Chondrocyte (in vitro differentiated cells): ENCODE results near the gene NEK2. TPM values are rescaled to one million over a fixed set of nuclear protein-coding genes. Genes with fewer than 3 reads are reported as not detected.
A peak's percentile ranks its signal among the peaks of the same experiment; 100 is the strongest.
"Not testable (repeated sequence)": the region's sequence is repeated elsewhere in the genome, so short reads cannot be mapped to it uniquely, and the experiment has no call there.

Experiments used
- DNase-seq: peaks from one replicate; pipeline ENCODE4 v3.0.0; 2021; ENCODE audit warnings: mixed read lengths, low spot score
- H3K27ac Mint-ChIP-seq: one replicate; pipeline ENCODE4 v1.8.0; 2021; ENCODE audit warnings: mild to moderate bottlenecking, moderate library complexity, mixed read lengths; ENCODE audit not compliant: unreplicated experiment
- H3K27me3 Mint-ChIP-seq: 2 replicates; pipeline ENCODE4 v1.8.0; 2021; ENCODE audit warnings: low read depth, mixed read lengths
- H3K36me3 Mint-ChIP-seq: 2 replicates; pipeline ENCODE4 v1.8.0; 2021; ENCODE audit warnings: low read depth, mixed read lengths
- H3K4me1 Mint-ChIP-seq: 2 replicates; pipeline ENCODE4 v1.8.0; 2021; ENCODE audit warnings: low read depth, mild to moderate bottlenecking, mixed read lengths
- H3K4me3 Mint-ChIP-seq: one replicate; pipeline ENCODE4 v1.8.0; 2021; ENCODE audit warnings: mild to moderate bottlenecking, moderate library complexity, mixed read lengths; ENCODE audit not compliant: unreplicated experiment
- H3K9me3 Mint-ChIP-seq: 2 replicates; pipeline ENCODE4 v1.8.0; 2021; ENCODE audit warnings: low read depth, mixed read lengths
- total RNA-seq: library from RNA; stranded (reverse); gene quantifications from 3 replicates; pipeline ENCODE4 v1.2.1, GENCODE V29; 2021
- TF ChIP-seq, protein P1 (sequence below): fragments of 200-600 bp; sonication (generic); IDR thresholded peaks from 2 replicates; pipeline ENCODE4 v1.5.0; 2021; ENCODE audit warnings: antibody characterized with exemption, mild to moderate bottlenecking, moderate library complexity

The NEK2 gene
- total RNA-seq, 1 donor from 2014 or later, result 3.2 TPM

DNA sequence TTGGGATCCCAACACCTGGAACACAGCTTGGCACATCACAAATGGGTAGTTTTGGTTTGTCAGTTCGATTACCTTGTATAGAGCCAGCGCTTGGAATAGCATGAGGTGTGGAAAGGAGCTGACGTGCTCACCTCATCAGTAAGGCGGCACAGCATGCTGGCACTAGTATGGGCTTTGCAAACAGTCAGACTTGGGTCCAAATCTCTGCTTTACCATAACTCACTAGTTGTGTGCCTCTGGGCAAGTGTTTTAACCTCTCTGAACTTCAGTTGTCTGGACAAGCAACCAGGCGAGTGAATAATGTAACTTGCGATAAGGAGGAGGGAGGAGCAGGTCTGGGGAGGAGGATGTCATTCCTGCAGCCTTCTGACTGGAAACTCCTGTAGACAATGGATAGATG is 26.3 kb upstream of the NEK2 start:
- no peak overlapping the region for H3K4me3 Mint-ChIP-seq
- TF ChIP-seq, protein P1, sequence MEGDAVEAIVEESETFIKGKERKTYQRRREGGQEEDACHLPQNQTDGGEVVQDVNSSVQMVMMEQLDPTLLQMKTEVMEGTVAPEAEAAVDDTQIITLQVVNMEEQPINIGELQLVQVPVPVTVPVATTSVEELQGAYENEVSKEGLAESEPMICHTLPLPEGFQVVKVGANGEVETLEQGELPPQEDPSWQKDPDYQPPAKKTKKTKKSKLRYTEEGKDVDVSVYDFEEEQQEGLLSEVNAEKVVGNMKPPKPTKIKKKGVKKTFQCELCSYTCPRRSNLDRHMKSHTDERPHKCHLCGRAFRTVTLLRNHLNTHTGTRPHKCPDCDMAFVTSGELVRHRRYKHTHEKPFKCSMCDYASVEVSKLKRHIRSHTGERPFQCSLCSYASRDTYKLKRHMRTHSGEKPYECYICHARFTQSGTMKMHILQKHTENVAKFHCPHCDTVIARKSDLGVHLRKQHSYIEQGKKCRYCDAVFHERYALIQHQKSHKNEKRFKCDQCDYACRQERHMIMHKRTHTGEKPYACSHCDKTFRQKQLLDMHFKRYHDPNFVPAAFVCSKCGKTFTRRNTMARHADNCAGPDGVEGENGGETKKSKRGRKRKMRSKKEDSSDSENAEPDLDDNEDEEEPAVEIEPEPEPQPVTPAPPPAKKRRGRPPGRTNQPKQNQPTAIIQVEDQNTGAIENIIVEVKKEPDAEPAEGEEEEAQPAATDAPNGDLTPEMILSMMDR, result no peak
- peaks cover 7% of the 10 kb centered on the region for H3K27me3 Mint-ChIP-seq
- DNase-seq, result no peak
- no peak overlapping the region for H3K27ac Mint-ChIP-seq
- peaks cover 3% of the 10 kb centered on the region for H3K36me3 Mint-ChIP-seq
- H3K4me1 Mint-ChIP-seq, result peaks cover 5% of the 10 kb centered on the region
- no peaks in the 10 kb centered on the region for H3K9me3 Mint-ChIP-seq

DNA sequence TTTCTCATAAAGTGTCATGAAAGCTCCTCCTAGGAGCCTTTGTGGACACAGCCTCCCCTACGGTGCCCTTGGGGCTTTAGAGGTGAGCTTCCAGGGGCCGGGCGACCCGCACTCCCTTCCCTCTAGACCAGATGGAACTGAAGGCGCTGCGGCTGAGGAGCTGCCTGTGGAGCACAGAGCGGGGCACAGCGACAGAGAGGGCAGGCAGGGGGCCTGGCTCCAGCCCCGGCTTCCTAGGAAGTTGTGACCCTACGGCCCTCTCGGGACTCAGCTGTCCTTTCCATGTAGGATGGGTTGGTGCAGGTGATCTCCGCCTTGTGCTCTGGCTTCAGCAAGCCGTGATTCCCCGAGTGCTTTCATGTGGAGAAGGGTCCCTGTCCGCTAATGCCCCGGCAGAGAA is 23.6 kb upstream of the NEK2 start:
- TF ChIP-seq, protein P1, result no peak
- H3K27me3 Mint-ChIP-seq, result peaks cover 7% of the 10 kb centered on the region
- H3K9me3 Mint-ChIP-seq, result no peaks in the 10 kb centered on the region
- peaks cover 5% of the 10 kb centered on the region for H3K4me1 Mint-ChIP-seq
- no peak overlapping the region for H3K4me3 Mint-ChIP-seq
- DNase-seq, result no peak
- no peak overlapping the region for H3K27ac Mint-ChIP-seq
- H3K36me3 Mint-ChIP-seq, result peaks cover 3% of the 10 kb centered on the region

DNA sequence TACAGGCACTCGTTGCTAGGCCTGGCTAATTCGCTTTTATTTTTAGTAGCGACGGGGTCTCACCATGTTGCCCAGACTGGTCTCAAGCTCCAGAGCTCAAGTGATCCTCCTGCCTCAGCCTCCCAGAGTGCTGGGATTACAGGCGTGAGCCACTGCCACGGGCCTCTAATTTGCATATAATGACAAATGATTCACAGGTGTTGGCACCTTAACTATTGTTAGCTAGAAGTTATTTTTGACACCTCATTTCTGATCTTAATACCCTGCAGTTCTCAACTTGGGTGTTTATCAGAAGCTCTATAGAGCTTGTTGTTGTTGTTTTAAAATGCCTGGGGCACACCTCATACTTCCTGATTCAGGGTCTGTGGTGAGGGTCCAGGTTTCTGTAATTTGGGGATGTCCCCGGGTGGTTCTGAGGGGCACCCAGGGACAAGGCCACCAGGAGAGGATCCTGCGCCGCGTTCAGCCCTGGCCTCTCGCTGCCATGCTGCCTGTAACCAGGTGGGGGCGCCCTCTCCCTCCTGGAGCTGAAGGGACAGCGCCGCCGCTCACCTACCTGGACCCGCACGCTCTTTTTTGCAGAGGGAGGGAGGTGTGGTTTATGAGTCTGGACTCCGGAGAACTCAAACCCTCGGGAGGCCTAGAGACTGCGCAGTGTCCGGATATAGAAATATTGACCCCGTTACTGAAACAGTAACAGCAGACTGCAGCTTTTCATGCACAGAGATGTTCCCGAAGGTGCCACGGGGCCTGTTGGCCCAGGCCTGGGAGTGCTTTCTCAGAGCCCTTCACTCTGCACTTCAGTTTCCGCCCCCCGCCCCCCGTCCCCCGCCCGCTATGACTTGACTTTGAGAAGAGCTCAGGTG is 23.0 kb upstream of the NEK2 start:
- H3K27ac Mint-ChIP-seq, result no peak overlapping the region
- peak overlapping the region; percentile 54 for H3K4me3 Mint-ChIP-seq
- H3K36me3 Mint-ChIP-seq, result peaks cover 1% of the 10 kb centered on the region
- peaks cover 5% of the 10 kb centered on the region for H3K4me1 Mint-ChIP-seq
- TF ChIP-seq, protein P1, result peak; percentile 98
- no peak for DNase-seq
- H3K27me3 Mint-ChIP-seq, result peaks cover 5% of the 10 kb centered on the region
- no peaks in the 10 kb centered on the region for H3K9me3 Mint-ChIP-seq

DNA sequence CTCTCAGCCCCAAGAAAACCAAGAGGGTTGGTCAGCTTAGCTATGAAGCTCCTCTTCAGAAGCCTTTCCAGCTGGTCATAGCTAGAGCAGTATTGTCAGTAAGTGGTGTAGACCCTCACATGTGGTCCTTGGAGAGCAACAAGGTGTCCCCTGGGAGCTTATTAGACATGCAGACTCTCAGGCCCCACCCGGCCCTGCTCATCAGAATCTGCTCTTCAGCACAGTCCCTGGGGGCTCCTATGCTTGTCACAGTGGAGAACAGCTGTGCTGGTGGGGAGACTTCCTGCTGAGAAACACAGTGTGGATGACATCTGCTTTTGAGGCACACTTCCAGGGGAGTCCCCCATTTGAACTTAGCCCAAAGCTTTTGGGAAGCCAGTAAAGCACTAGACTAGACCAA is 21.9 kb upstream of the NEK2 start:
- Mint-ChIP-seq H3K4me3 (no peak overlapping the region), H3K9me3 (no peaks in the 10 kb centered on the region), H3K27me3 (peaks cover 5% of the 10 kb centered on the region), H3K27ac (no peak overlapping the region), H3K4me1 (peaks cover 5% of the 10 kb centered on the region), H3K36me3 (peaks cover 1% of the 10 kb centered on the region)
- TF ChIP-seq, protein P1, result no peak
- DNase-seq, result no peak

DNA sequence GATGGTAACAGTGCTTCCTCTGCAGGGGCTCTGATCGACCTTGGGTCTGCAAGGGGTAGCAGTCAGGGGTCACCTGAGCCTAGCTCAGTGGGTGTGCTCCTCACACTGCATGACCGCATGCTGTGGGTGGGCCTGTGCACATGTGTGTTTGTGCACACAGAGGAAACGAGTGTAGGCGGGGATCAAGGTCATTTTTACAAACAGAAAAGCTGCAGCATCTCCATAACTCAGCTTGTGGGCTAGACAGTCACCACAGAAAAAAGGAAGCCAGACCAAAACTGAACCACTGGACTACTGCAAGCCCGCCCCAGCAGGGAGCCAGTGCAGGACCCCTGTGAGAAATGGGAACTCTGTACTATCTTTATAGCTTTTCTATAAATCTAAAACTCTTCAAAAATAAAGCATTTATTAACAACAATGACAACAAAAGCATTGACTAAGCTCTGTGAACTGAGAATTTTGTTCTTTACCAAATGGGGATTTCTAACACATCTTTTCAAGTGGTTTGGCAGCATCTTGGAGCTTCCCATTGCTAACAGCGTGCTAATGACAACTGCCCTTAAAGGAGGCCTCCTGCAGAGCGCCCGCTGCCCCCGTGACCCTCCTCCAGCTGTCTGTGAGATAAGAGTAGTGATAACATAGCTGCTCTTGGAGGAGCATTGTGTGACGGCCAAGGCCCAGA is 19.9 kb upstream of the NEK2 start:
- peaks cover 5% of the 10 kb centered on the region for H3K4me1 Mint-ChIP-seq

DNA sequence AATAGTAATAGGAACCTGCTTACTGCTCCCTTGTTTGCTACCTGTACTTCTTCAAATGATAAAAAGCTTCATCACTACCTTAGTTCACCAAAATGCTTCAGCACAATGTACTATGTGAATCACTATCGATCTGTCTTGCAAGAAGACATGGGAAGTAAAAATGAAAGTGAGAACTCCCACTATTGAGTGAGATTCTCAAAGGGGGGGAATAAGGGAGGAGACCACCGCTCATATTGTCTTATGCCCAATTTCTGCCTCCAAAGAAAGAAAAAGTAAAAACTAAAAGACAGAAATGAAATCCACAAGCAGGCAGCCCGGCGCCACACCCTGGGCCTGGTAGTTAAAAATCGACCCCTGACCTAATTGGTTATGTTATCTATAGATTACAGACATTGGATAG is 18.5 kb upstream of the NEK2 start:
- not testable (repeated sequence) for H3K36me3 Mint-ChIP-seq, H3K4me1 Mint-ChIP-seq, H3K27me3 Mint-ChIP-seq, H3K27ac Mint-ChIP-seq, DNase-seq, H3K4me3 Mint-ChIP-seq, H3K9me3 Mint-ChIP-seq

More for the DNA sequence above, 19.9 kb upstream of the NEK2 start:
- no peak for DNase-seq
- TF ChIP-seq, protein P1, result no peak
- H3K27me3 Mint-ChIP-seq, result no peaks in the 10 kb centered on the region
- H3K4me3 Mint-ChIP-seq, result no peak overlapping the region
- H3K27ac Mint-ChIP-seq, result no peak overlapping the region
- no peaks in the 10 kb centered on the region for H3K9me3 Mint-ChIP-seq
- H3K36me3 Mint-ChIP-seq, result no peaks in the 10 kb centered on the region
